ENCODE measurements around the gene FGF18. TPM values are rescaled to one million over a fixed set of nuclear protein-coding genes. Genes with fewer than 3 reads are reported as not detected.

FGF18 gene
- total RNA-seq, 5 donors from 2014 or later (not counting 1 experiment from before 2014, with no cell fraction given), result 0.16 to 0.58 (median 0.21) TPM; not detected in 1

GRCh38 chr5:171425596-171426244 lies 6.3 kb downstream of the FGF18 start:
- Histone ChIP-seq H3K4me1 (ENCODE audit: control insufficient read depth in 1 of 2, extremely low read depth in 1 of 2, insufficient read depth in 2 of 2, low read length in 2 of 2) (peaks cover 0 to 5% of the 10 kb centered on the region in 2 experiments), H3K27ac (ENCODE audit: low read length) (no peak overlapping the region), H3K4me3 (ENCODE audit: control insufficient read depth in 1 of 2, extremely low read depth in 1 of 2, low read length in 1 of 2) (no peak overlapping the region), H3K27me3 (replicated peaks in 1 of 2; ENCODE audit: control insufficient read depth in 2 of 2, extremely low read depth in 1 of 2, insufficient read depth in 2 of 2, low read length in 1 of 2) (peaks cover 3 to 37% of the 10 kb centered on the region in 2 experiments), H3K9me3 (no peaks in the 10 kb centered on the region), H3K36me3 (ENCODE audit: control insufficient read depth in 2 of 2, extremely low read depth in 1 of 2, insufficient read depth in 1 of 2, low read length in 1 of 2) (no peaks in the 10 kb centered on the region)
- peaks cover 13 to 24% of the 10 kb centered on the region in 2 donors for H3K27me3 Mint-ChIP-seq
- H3K4me1 Mint-ChIP-seq, result peaks cover 4 to 6% (median 6%) of the 10 kb centered on the region in 3 donors
- no peak overlapping the region for H3K4me3 Mint-ChIP-seq
- H3K36me3 Mint-ChIP-seq, result no peaks in the 10 kb centered on the region
- DNase-seq, result peak in 1 of 35 experiments; percentile 9
- 91% methylated on average over 7 of the region's 14 CpGs for WGBS (ENCODE audit: insufficient coverage)
- H3K9me3 Mint-ChIP-seq, result no peaks in the 10 kb centered on the region
- ChIA-PET POLR2A (no interaction called here), CTCF (no interaction called here)
- H3K27ac Mint-ChIP-seq, result no peak overlapping the region
- ATAC-seq (replicated peaks in 1 of 4), result no peak

DNA sequence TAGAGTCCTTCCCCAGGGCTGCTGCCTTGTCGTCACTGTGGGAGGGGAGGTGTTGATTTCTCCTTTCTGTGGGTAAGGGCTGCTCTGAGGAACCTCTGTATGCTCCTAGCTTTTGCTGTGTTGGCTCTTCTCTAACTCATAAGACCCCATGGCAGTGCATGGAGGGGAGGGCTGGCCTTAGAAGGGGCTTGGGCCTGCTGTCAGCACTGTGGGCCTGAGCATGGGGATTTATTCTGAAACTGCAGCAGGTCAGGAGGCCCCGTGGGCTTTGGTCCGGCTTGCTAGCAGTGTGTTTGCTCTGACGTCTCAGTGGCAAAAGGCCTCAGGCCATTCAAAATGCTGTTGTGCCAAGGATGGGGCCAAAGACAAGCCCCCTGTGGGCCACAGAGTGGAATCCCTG lies 6.8 kb downstream of the FGF18 start:
- H3K27ac Mint-ChIP-seq, result no peak overlapping the region
- CTCF ChIA-PET, result no interaction called here
- no peaks in the 10 kb centered on the region for H3K36me3 ChIP-seq (ENCODE audit: control insufficient read depth in 2 of 2, extremely low read depth in 1 of 2, insufficient read depth in 1 of 2, low read length in 1 of 2)
- H3K4me3 Mint-ChIP-seq, result no peak overlapping the region
- DNase-seq (peak in 1 of 35 experiments; percentile 15), ATAC-seq (replicated peaks in 1 of 4) (no peak)
- no peaks in the 10 kb centered on the region for H3K9me3 Mint-ChIP-seq
- H3K9me3 ChIP-seq, result no peaks in the 10 kb centered on the region
- H3K4me1 Mint-ChIP-seq, result peaks cover 0 to under 1% (median under 1%) of the 10 kb centered on the region in 3 donors
- no peak overlapping the region for H3K4me3 ChIP-seq (ENCODE audit: control insufficient read depth in 1 of 2, extremely low read depth in 1 of 2, low read length in 1 of 2)
- no peaks in the 10 kb centered on the region for H3K36me3 Mint-ChIP-seq
- WGBS (ENCODE audit: insufficient coverage), result 85% methylated on average over 3 of the region's 4 CpGs
- H3K27me3 ChIP-seq (replicated peaks in 1 of 2; ENCODE audit: control insufficient read depth in 2 of 2, extremely low read depth in 1 of 2, insufficient read depth in 2 of 2, low read length in 1 of 2), result peaks cover 3 to 31% of the 10 kb centered on the region in 2 experiments
- peaks cover 8 to 19% of the 10 kb centered on the region in 2 donors for H3K27me3 Mint-ChIP-seq
- POLR2A ChIA-PET, result no interaction called here
- H3K4me1 ChIP-seq (ENCODE audit: control insufficient read depth in 1 of 2, extremely low read depth in 1 of 2, insufficient read depth in 2 of 2, low read length in 2 of 2), result no peaks in the 10 kb centered on the region
- H3K27ac ChIP-seq (ENCODE audit: low read length), result no peak overlapping the region

DNA sequence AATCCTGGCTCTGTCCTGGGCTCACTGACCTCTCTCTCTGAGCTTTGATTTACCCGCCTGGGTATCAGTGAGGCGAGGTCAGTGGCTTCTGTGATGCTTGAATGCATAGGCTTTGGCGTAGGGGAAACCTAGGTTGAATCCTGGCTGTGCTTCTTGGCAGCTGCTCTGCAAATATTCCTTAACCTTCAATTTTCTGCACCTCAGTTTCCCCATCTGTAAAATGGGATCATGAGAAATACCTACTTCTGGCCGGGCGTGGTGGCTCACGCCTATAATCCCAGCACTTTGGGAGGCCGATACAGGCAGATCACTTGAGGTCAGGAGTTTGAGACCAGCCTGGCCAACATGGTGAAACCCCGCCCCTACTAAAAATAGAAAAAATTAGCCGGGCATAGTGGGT lies 7.2 kb downstream of the FGF18 start:
- DNase-seq (peak in 1 of 35 experiments; percentile 3), ATAC-seq (replicated peaks in 1 of 4) (no peak)
- no peak overlapping the region for H3K27ac Mint-ChIP-seq
- H3K4me1 Mint-ChIP-seq, result no peaks in the 10 kb centered on the region
- 92% methylated on average over 8 of the region's 9 CpGs for WGBS (ENCODE audit: insufficient coverage)
- Histone ChIP-seq H3K4me3 (ENCODE audit: control insufficient read depth in 1 of 2, extremely low read depth in 1 of 2, low read length in 1 of 2) (no peak overlapping the region), H3K4me1 (ENCODE audit: control insufficient read depth in 1 of 2, extremely low read depth in 1 of 2, insufficient read depth in 2 of 2, low read length in 2 of 2) (no peaks in the 10 kb centered on the region), H3K9me3 (no peaks in the 10 kb centered on the region), H3K27me3 (replicated peaks in 1 of 2; ENCODE audit: control insufficient read depth in 2 of 2, extremely low read depth in 1 of 2, insufficient read depth in 2 of 2, low read length in 1 of 2) (peaks cover 0 to 27% of the 10 kb centered on the region in 2 experiments), H3K36me3 (ENCODE audit: control insufficient read depth in 2 of 2, extremely low read depth in 1 of 2, insufficient read depth in 1 of 2, low read length in 1 of 2) (no peaks in the 10 kb centered on the region), H3K27ac (ENCODE audit: low read length) (no peak overlapping the region)
- peaks cover 4 to 15% of the 10 kb centered on the region in 2 donors for H3K27me3 Mint-ChIP-seq
- H3K36me3 Mint-ChIP-seq, result no peaks in the 10 kb centered on the region
- ChIA-PET CTCF (no interaction called here), POLR2A (no interaction called here)
- H3K4me3 Mint-ChIP-seq, result no peak overlapping the region
- no peaks in the 10 kb centered on the region for H3K9me3 Mint-ChIP-seq

GRCh38 chr5:171427318-171428167 lies 8.1 kb downstream of the FGF18 start:
- Histone ChIP-seq H3K27me3 (replicated peaks in 1 of 2; ENCODE audit: control insufficient read depth in 2 of 2, extremely low read depth in 1 of 2, insufficient read depth in 2 of 2, low read length in 1 of 2) (peaks cover 0 to 19% of the 10 kb centered on the region in 2 experiments), H3K27ac (ENCODE audit: low read length) (no peak overlapping the region), H3K9me3 (no peaks in the 10 kb centered on the region), H3K4me3 (ENCODE audit: control insufficient read depth in 1 of 2, extremely low read depth in 1 of 2, low read length in 1 of 2) (no peak overlapping the region), H3K4me1 (ENCODE audit: control insufficient read depth in 1 of 2, extremely low read depth in 1 of 2, insufficient read depth in 2 of 2, low read length in 2 of 2) (no peaks in the 10 kb centered on the region), H3K36me3 (ENCODE audit: control insufficient read depth in 2 of 2, extremely low read depth in 1 of 2, insufficient read depth in 1 of 2, low read length in 1 of 2) (no peaks in the 10 kb centered on the region)
- Mint-ChIP-seq H3K27me3 (peaks cover 0 to 6% of the 10 kb centered on the region in 2 donors), H3K36me3 (no peaks in the 10 kb centered on the region), H3K9me3 (no peaks in the 10 kb centered on the region), H3K4me3 (no peak overlapping the region), H3K27ac (no peak overlapping the region), H3K4me1 (no peaks in the 10 kb centered on the region)
- POLR2A ChIA-PET, result no interaction called here
- ATAC-seq (replicated peaks in 1 of 4), result no peak
- 82% methylated on average over 15 of the region's 20 CpGs for WGBS (ENCODE audit: insufficient coverage)
- CTCF ChIA-PET, result no interaction called here
- peak in 1 of 35 experiments; percentile 11 for DNase-seq

DNA sequence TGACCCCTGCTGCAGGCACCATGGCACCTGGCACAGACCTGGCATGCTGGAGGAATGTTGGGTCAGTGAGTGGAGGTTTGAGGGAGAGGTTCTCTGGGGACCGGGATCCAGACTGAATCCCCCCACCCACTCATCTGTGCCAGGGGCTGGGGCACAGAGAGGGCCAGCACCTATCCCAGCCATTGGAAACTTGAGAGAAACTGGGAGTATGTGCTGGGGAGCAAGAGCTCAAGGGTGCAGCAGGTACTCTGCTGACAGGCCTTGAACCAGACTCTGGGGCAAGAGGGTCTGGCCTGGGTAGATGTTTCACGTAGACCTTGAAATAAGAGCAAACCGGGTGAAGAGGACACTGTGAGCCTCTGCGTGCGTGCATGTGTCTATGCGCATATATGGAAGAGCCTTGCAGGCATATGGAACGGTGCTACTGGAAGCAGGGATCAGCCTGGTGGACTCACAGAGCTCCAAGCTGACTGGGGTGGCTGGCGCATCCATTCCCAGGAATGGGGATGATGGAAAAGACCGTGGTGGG lies 8.8 kb downstream of the FGF18 start:
- no peaks in the 10 kb centered on the region for H3K36me3 Mint-ChIP-seq
- no peak overlapping the region for H3K4me3 Mint-ChIP-seq
- no peak for ATAC-seq (replicated peaks in 1 of 4)
- no peaks in the 10 kb centered on the region for H3K9me3 Mint-ChIP-seq
- Histone ChIP-seq H3K9me3 (no peaks in the 10 kb centered on the region), H3K36me3 (ENCODE audit: control insufficient read depth in 2 of 2, extremely low read depth in 1 of 2, insufficient read depth in 1 of 2, low read length in 1 of 2) (no peaks in the 10 kb centered on the region), H3K4me3 (ENCODE audit: control insufficient read depth in 1 of 2, extremely low read depth in 1 of 2, low read length in 1 of 2) (no peak overlapping the region), H3K27ac (ENCODE audit: low read length) (no peak overlapping the region), H3K4me1 (ENCODE audit: control insufficient read depth in 1 of 2, extremely low read depth in 1 of 2, insufficient read depth in 2 of 2, low read length in 2 of 2) (no peaks in the 10 kb centered on the region), H3K27me3 (replicated peaks in 1 of 2; ENCODE audit: control insufficient read depth in 2 of 2, extremely low read depth in 1 of 2, insufficient read depth in 2 of 2, low read length in 1 of 2) (peaks cover 0 to 12% of the 10 kb centered on the region in 2 experiments)
- ChIA-PET POLR2A (no interaction called here), CTCF (no interaction called here)
- 88% methylated on average over 8 of the region's 9 CpGs for WGBS (ENCODE audit: insufficient coverage)
- no peak overlapping the region for H3K27ac Mint-ChIP-seq
- H3K4me1 Mint-ChIP-seq, result no peaks in the 10 kb centered on the region
- peak in 1 of 35 experiments; percentile 16 for DNase-seq
- H3K27me3 Mint-ChIP-seq, result no peaks in the 10 kb centered on the region

GRCh38 chr5:171428809-171429542 lies 9.5 kb downstream of the FGF18 start:
- no peaks in the 10 kb centered on the region for H3K9me3 Mint-ChIP-seq
- no peaks in the 10 kb centered on the region for H3K9me3 ChIP-seq
- H3K4me1 ChIP-seq (ENCODE audit: control insufficient read depth in 1 of 2, extremely low read depth in 1 of 2, insufficient read depth in 2 of 2, low read length in 2 of 2), result no peaks in the 10 kb centered on the region
- no peaks in the 10 kb centered on the region for H3K36me3 ChIP-seq (ENCODE audit: control insufficient read depth in 2 of 2, extremely low read depth in 1 of 2, insufficient read depth in 1 of 2, low read length in 1 of 2)
- H3K27ac ChIP-seq (ENCODE audit: low read length), result no peak overlapping the region
- no peaks in the 10 kb centered on the region for H3K4me1 Mint-ChIP-seq
- CTCF ChIA-PET, result interaction anchor here in 1 of 2 donors (0.6 kb wide), 1 partner anchor 48 kb away, joined by 5 read pairs; no protein-coding TSS in a partner anchor
- peaks cover 0 to 9% of the 10 kb centered on the region in 2 experiments for H3K27me3 ChIP-seq (replicated peaks in 1 of 2; ENCODE audit: control insufficient read depth in 2 of 2, extremely low read depth in 1 of 2, insufficient read depth in 2 of 2, low read length in 1 of 2)
- no peak overlapping the region for H3K27ac Mint-ChIP-seq
- POLR2A ChIA-PET, result no interaction called here
- WGBS (ENCODE audit: insufficient coverage), result 74% methylated on average over 9 of the region's 16 CpGs
- no peak overlapping the region for H3K4me3 ChIP-seq (ENCODE audit: control insufficient read depth in 1 of 2, extremely low read depth in 1 of 2, low read length in 1 of 2)
- H3K4me3 Mint-ChIP-seq, result no peak overlapping the region
- peak in 1 of 35 experiments; percentile 21 for DNase-seq
- H3K36me3 Mint-ChIP-seq, result no peaks in the 10 kb centered on the region
- ATAC-seq (replicated peaks in 1 of 4), result no peak
- H3K27me3 Mint-ChIP-seq, result no peaks in the 10 kb centered on the region
